A673 (cell line): ENCODE results near the gene KCTD2.

Source experiments
- CTCF ChIP-seq: fragments of 300-800, 200-600 bp; sonication (generic); conservative IDR thresholded peaks from 2 replicates; pipeline ENCODE4 v1.5.1; 2017; ENCODE audit warnings: low read depth, mild to moderate bottlenecking, antibody characterized with exemption, low read length, moderate library complexity, mixed read lengths
- EZH2 ChIP-seq: fragments of 200-600 bp; sonication (generic); IDR thresholded peaks from 2 replicates; pipeline ENCODE4 v1.6.1; 2017; ENCODE audit warnings: borderline replicate concordance, low read depth, mild to moderate bottlenecking, mixed read lengths, antibody characterized with exemption, low read length; ENCODE audit not compliant: poor library complexity, severe bottlenecking

GRCh38 chr17:75110234-75110937 is 63.4 kb downstream of the KCTD2 start:
- TF ChIP-seq CTCF (no peak), EZH2 (no peak)
